Measurements from ENCODE around the gene HBM. TPM values are rescaled to one million over a fixed set of nuclear protein-coding genes. Genes with fewer than 3 reads are reported as not detected.
"Not testable (repeated sequence)": the region's sequence is repeated elsewhere in the genome, so short reads cannot be mapped to it uniquely, and the experiment has no call there.

The HBM gene
- total RNA-seq, 1 donor from 2014 or later: not detected

GRCh38 chr16:119295-119694, 46.5 kb upstream of the HBM start:
- no peaks in the 10 kb centered on the region for H3K9me3 ChIP-seq
- no peak overlapping the region for H3K27ac ChIP-seq
- H3K36me3 ChIP-seq: peaks cover 0 to 19% of the 10 kb centered on the region in 2 donors
- intact Hi-C loops (cut with DNase I): no loop called here
- no peak for DNase-seq (ENCODE audit: extremely low spot score in 2 of 2)
- TF ChIP-seq POLR2A (IDR thresholded peaks at IDR 0.05) (no peak), POLR2AphosphoS5 (IDR thresholded peaks at IDR 0.05; ENCODE audit: insufficient read depth in 1 of 2, low read depth in 1 of 2) (no peak), CTCF (IDR thresholded peaks at IDR 0.05) (no peak)
- no peaks in the 10 kb centered on the region for H3K27me3 ChIP-seq
- no peak overlapping the region for H3K4me3 ChIP-seq
- peaks cover 3% of the 10 kb centered on the region for H3K4me1 ChIP-seq

GRCh38 chr16:119835-120491, 45.8 kb upstream of the HBM start:
- no peak for TF ChIP-seq CTCF (IDR thresholded peaks at IDR 0.05)
- TF ChIP-seq POLR2AphosphoS5 (IDR thresholded peaks at IDR 0.05; ENCODE audit: insufficient read depth in 1 of 2, low read depth in 1 of 2): no peak
- TF ChIP-seq POLR2A (IDR thresholded peaks at IDR 0.05): no peak
- H3K27ac ChIP-seq: no peak overlapping the region
- H3K36me3 ChIP-seq: peaks cover 0 to 19% of the 10 kb centered on the region in 2 donors
- no peak for DNase-seq (ENCODE audit: extremely low spot score in 2 of 2)
- H3K9me3 ChIP-seq: no peaks in the 10 kb centered on the region
- H3K4me3 ChIP-seq: no peak overlapping the region
- H3K4me1 ChIP-seq: peaks cover 3% of the 10 kb centered on the region
- H3K27me3 ChIP-seq: no peaks in the 10 kb centered on the region
- intact Hi-C loops (cut with DNase I): no loop called here

- Histone ChIP-seq H3K9me3 (no peaks in the 10 kb centered on the region), H3K36me3 (peaks cover 0 to 12% of the 10 kb centered on the region in 2 donors), H3K4me1 (peaks cover 3% of the 10 kb centered on the region), H3K27ac (no peak overlapping the region), H3K4me3 (no peak overlapping the region), H3K27me3 (no peaks in the 10 kb centered on the region)
- intact Hi-C loops (cut with DNase I): no loop called here
- TF ChIP-seq POLR2A (IDR thresholded peaks at IDR 0.05) (no peak), POLR2AphosphoS5 (IDR thresholded peaks at IDR 0.05; ENCODE audit: insufficient read depth in 1 of 2, low read depth in 1 of 2) (no peak), CTCF (IDR thresholded peaks at IDR 0.05) (no peak)
- no peak for DNase-seq (ENCODE audit: extremely low spot score in 2 of 2)
Observed at GRCh38 chr16:120756-121155, 45.0 kb upstream of the HBM start.

GRCh38 chr16:122361-122760, 43.4 kb upstream of the HBM start:
- Histone ChIP-seq H3K9me3 (no peaks in the 10 kb centered on the region), H3K4me1 (peaks cover 3% of the 10 kb centered on the region), H3K4me3 (no peak overlapping the region), H3K27ac (no peak overlapping the region), H3K27me3 (no peaks in the 10 kb centered on the region), H3K36me3 (no peaks in the 10 kb centered on the region)
- DNase-seq (ENCODE audit: extremely low spot score in 2 of 2): no peak
- intact Hi-C loops (cut with DNase I): no loop called here
- no peak for TF ChIP-seq POLR2AphosphoS5 (IDR thresholded peaks at IDR 0.05; ENCODE audit: insufficient read depth in 1 of 2, low read depth in 1 of 2)
- TF ChIP-seq POLR2A (IDR thresholded peaks at IDR 0.05): no peak
- no peak for TF ChIP-seq CTCF (IDR thresholded peaks at IDR 0.05)

- DNase-seq (ENCODE audit: extremely low spot score in 2 of 2); H3K4me3 ChIP-seq; H3K27ac ChIP-seq; H3K9me3 ChIP-seq; H3K4me1 ChIP-seq; H3K27me3 ChIP-seq; intact Hi-C loops (cut with DNase I); H3K36me3 ChIP-seq: not testable (repeated sequence)
Observed at GRCh38 chr16:123558-124350, 42.0 kb upstream of the HBM start.

All from vagina (tissue), 2 donors.